GM18909 (cell line): ENCODE data around the gene SUMO4.

Source experiments
- ATAC-seq: cut with Tn5 transposase; IDR thresholded peaks from one replicate; pipeline ENCODE4 v1.9.1; 2021; ENCODE audit warnings: mild to moderate bottlenecking; ENCODE audit not compliant: unreplicated experiment, poor library complexity

SUMO4 gene

DNA sequence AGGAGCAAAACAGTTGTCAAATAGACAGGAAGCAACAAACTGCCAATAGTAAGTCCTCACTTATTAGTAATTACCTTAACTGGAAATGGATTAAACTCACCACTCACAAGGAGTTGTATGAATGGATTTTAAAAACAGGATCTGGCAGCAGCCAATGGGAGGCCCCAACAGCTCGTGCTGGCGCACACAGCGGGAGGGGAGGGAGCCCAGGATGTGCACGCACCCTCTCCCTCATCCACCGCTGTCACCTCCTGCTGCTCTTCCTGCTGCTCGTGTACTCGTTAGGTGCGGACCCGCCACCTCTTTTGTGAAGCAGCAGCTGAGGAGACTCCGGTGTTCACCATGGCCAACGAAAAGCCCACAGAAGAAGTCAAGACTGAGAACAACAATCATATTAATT, at the start of gene SUMO4:
Gene SUMO4 (plus strand): TSS at position 213 of the 400 bp plus-strand sequence. CDS start 130 bp downstream, at position 343.
- no peak for ATAC-seq

DNA sequence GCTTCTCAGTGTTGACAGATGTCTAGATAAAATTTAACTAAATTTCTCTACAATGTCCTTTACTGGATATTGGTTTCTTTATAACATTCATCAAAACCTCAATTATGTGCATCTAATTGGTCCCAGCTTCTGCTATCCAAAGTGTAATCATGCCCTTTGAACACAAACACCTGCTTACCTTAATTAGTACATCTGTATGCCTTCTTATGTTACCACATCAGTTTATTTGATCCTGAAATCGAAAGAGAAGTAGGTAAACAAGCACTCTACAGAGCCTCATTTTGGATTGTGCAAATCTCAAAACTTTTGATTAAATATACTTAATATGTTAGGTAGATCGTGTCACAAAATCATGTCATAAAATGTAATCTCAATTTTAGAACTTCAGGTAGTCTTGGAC, 46.1 kb upstream of the SUMO4 start:
- no peak for ATAC-seq

DNA sequence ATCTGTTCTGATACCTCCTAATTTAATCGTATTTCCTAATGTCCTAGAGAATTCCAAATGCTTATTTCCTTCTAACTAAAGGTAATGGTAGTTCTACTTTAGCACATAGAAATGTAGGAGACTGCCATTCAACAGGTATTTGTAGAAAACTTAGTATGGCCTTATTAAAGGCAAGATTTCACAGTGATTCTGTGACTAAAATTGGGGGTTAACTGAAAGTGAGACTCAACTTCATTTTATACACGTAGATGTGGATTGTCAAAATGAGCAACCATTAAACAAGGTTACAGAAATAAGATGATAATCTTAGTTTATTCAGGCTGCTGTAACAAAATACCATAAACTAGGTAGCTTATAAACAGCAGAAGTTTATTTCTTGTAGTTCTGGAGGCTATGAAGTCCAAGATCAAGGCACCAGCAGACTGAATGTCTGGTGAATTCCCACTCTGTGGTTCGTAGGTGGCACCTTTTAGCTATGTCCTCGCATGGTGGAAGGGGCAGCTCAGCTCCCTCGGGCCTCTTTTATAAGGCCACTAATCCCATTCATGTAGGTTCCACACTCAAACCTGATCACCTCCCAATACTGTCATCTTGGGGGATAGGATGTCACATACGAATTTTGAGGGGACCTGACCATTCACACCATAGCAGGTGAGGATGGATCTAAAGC, 43.8 kb upstream of the SUMO4 start:
- ATAC-seq, result no peak

DNA sequence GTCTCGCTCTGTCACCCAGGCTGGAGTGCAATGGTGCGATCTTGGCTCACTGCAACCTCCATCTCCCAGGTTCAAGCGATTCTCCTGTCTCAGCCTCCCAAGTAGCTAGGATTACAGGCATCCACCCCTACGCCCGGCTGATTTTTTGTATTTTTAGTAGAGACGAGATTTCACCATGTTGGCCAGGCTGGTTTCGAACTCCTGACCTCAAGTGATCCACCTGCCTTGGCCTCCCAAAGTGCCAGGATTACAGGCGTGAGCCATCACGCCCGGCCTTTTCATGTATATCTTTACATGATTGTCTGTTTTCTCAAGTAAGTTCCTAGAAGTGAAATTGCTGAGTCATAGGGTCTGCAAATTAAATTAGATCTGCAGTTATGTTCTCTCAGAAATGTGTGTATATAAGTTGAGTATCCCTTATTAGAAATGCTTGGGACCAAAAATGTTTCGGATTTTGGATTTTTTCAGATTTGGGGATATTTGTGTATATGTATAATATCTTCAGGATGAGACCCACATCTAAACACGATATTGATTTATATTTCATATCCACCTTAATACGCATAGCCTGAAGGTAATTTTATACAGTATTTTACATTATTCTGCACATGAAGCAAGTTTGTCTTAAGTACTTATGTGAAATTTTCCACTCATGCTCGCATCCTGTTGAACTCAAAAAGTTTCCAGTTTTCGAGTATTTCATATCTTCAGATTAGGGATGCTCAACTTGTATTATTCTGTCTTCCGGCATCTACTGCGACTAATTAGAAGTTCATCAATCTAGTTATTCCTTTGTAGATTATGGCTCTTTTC, 42.1 kb upstream of the SUMO4 start:
- ATAC-seq, result no peak

DNA sequence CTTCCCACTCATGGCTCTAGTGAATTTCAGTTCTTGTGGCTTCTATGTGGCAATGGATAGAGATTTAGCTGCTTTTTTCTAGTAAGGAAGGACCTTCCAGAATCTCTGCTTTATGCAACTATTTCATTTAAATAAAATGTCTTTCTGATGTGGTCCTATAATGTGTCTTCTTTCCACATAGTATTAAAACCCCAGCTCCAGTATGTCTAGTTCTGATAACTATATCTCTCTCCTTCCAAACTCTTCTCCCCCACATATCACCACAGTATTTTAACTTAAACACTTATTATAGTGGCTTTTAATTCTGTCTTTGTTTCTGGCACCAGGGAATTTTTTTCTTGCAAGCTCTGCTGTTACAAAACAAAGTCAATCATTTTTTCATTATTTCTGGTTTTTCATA, 40.6 kb upstream of the SUMO4 start:
- ATAC-seq, result no peak

DNA sequence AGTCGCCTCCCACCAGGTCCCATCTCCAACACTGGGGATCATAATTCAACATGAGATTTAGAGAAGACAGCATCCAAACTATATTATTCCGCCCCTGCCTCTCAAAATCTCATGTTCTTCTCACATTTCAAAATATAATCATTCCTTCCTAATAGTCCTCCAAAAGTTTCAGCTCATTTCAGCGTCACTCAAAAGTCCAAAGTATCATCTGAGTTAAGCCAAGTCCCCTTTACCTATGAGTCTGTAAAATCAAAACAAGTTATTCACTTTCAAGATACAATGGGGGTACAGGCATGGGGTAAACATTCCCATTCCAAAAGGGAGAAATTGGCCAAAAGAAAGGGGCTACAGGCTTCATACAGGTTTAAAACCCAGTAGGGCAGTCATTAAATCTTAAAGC, 39.5 kb upstream of the SUMO4 start:
- ATAC-seq, result no peak

DNA sequence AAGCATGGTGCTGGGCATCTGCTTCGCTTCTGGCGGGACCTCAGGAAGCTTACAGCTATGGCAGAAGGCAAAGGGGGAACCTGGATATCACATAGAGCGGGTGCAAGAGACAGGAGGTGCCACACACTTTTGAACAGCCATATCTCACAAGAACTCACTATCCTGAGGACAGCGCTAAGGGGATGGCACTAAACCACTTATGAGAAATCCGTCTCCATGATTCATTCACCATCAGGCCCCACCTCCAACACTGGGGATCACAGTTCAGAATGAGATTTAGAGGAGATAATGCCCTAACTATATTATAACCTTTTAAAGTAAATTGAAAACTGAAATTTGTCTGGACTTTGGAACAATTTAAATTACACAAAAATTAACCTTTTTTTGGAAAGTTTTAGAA, 37.8 kb upstream of the SUMO4 start:
- no peak for ATAC-seq

- ATAC-seq, result no peak
Observed at GRCh38 chr6:149363154-149363553, 36.9 kb upstream of the SUMO4 start.

DNA sequence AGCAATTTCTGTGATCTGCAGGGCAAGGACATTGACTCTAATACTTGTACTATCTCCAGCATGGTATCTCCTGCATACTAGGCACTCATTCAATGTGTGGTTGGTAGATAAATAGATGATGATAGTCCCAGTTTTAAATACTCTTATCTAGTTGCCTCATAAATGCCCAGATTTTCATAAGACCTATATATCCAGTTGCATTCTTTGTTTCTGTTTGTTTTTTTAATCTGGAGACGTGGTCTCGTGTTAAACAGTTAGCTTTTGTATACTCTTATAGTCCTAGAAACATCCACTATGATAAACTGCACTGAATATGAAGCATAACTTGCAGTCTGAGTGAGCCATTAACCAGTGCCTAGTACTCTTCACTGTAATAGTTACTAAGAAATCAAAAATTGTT, 35.5 kb upstream of the SUMO4 start:
- ATAC-seq, result no peak

DNA sequence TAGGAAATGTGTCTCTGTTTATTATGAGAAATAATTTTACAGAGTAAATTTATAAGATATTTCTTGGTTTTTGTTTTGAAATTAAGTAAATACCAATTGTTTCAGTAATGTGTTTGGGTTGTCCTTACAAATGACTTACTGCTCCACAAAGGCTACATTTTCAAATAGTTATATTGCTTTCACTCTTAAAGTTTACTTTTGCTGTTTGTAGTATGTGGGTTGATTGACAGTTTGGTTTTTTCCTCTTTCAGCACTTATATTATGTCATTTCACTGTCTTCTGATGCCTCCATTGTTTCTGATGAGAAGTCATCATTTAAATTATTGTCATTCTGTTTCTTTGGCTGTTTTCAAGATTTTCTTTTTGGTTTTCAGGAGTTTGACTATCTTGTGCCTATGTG, 34.9 kb upstream of the SUMO4 start:
- ATAC-seq, result no peak

DNA sequence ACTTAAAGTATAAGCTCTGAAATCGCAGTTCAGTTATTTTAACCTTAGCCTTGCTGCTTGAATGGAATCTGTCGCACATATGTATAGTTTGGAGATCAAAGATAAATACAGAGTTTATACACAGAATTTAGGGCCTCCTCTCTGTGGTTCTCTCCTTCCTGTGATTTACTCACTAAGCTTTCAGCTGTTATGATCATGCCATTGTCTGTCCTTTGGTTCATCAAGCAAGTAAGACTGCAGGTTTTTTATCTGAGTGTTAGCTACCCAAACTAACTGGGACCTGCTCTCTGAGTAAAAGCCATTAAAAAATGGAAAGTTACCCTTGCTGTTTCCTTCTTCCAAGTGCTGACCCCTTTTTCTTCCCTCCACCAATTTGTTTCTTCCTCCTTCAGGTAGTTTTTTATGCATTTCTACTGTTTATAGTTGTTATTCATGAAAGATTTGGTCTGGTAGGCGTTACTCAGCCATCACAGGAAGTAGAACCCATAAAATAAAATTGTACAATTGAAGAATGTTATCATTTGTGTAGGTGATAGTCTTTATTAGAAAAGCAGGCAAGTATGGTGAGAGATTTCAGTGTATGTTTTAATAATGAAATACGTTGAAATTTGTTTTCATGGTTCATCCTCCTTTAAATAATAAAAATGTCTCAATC, 33.7 kb upstream of the SUMO4 start:
- no peak for ATAC-seq

DNA sequence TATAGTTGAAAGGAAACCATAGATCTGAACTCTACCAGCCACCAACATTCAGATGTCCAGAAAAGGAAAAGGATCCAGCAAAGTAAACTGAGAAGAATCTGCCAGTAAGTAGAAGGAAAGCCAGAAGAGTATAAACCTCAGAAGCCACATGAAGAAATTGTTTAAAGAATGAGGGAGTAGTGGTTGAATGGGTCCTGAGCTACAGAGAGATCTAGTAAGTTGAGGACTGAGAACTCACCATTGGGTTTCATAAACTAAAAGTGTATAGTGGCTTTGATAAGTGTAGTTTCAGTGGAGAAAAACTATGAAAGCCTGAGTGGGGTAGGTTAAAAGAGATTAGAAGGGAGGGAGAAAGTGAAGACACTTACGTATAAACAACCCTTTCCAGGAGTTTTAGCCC, 32.0 kb upstream of the SUMO4 start:
- no peak for ATAC-seq

- ATAC-seq, result no peak
Observed at GRCh38 chr6:149371154-149371553, 28.9 kb upstream of the SUMO4 start.

DNA sequence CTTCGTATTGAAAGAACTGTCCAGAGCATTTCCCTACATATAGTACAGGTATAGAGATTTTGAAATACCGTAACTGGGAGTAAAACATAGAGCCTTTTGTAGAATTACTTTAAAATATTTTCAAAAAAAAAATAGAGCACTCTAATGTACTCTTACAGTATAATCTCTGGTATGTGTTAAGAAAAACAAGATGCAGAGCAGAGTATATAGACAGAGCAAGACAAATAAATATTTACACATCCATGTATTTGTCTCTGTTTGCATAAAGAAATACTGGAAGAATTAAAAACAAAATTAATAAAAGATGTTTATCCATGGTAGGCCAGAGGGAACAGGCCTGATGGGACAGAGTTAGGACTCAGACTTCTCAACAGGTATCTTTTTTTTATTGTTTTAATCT, 28.0 kb upstream of the SUMO4 start:
- no peak for ATAC-seq

DNA sequence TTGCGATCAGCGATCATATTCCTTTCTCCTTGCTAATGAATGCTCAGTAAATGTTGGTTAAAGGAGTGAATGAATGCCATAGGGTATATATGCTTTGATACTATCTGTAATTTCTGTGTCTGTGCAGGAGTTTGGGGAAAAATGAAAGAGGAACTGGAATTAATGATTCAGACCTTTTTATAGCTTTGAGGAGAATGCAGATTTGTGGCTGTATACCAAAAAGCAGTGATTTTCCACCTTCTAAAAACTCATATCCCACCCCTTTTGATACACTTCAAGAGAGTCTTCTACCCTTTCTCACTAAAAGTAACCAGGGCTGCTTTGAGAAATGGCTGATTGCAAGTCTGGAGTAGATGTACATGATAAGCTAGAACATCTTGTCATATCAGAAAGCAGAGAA, 26.6 kb upstream of the SUMO4 start:
- no peak for ATAC-seq

- no peak for ATAC-seq
Observed at GRCh38 chr6:149379977-149380376, 20.1 kb upstream of the SUMO4 start.

DNA sequence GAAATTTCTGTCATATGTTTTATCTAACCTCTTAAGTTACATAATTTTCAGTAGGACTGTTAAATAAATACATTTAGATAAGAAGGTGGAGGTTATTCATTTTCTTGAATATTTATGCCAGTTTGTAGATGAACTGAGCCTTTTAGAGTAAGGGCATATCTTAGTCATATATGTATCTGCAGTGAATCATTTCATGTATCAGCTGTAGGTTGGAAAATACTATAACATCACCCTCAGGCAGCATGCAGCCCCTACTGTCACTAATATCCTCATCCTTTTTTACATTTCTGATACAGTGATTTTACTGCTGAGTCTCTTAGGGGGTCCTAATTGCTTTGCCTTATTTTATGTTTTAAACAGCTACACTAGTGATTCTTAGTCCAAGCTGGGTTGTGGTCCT, 19.5 kb upstream of the SUMO4 start:
- ATAC-seq, result no peak

- ATAC-seq, result no peak
Observed at GRCh38 chr6:149383371-149383770, 16.7 kb upstream of the SUMO4 start.

DNA sequence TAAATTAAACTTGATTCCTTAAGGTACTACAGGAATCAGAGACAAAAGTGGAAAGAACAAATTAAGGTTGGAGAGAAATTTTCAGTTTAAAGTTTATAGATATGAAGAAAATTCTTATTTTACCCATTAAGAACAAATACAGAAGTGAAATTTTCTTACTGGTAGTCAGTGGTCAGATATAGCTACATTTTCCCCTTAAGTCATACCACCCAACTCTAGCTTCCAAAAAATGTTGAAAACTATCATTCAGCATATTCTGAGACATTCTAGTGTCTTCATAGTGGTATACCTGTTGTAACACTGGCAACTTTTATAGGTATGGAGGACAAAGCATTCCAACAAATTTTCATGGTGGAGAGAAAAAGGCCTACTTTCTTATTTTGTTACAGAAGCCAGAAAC, 15.6 kb upstream of the SUMO4 start:
- ATAC-seq, result no peak

DNA sequence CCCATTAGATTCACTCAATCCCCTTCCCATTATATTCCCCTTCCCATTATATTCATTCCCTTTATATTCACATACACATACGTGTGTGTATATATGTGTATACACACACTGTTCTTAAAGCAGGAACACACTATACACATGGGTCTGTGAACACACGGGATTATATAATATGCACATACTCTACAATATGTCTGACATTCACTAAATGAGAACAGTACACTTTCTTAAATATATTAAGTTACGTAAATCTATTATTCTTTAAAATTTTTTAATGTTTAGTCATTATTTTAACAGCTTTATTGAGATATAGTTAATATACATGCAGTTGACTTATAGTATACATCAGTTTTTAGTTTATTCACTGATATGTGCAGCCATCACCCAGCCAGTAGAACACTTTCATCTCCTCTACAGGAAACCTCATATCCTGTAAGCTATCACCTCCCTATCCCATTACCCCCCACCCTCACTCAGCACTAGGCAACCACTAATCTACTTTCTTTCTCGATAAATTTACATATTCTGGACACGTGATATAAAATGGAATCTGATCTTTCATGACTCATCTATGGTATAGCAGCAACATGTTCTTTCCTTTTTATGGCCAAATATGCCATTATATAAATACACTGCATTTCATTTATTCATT, 13.9 kb upstream of the SUMO4 start:
- no peak for ATAC-seq
